ENCODE results near the gene TRIM17. TPM values are rescaled to one million over a fixed set of nuclear protein-coding genes. Genes with fewer than 3 reads are reported as not detected.

The TRIM17 gene
- total RNA-seq, 1 donor from 2014 or later: 6.1 TPM

DNA sequence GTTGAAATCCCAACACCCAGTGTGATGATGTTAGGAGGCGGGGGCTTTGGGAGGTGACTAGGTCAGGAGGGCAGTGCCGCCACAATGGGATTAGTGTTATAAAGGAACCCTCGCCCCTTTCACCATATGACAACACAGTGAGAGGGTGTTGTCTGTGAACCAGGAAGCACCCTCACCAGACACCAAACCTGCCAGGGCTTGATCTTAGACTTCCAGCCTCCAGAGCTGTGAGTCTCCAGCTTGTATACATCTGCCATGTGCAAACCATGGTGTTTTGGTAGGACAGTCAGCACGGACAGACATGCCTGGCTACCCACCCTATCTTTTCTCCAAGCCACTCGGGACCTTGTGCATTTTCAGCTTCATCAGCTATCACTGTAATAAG, 14.0 kb downstream of the TRIM17 start:
- TF ChIP-seq, protein P1, sequence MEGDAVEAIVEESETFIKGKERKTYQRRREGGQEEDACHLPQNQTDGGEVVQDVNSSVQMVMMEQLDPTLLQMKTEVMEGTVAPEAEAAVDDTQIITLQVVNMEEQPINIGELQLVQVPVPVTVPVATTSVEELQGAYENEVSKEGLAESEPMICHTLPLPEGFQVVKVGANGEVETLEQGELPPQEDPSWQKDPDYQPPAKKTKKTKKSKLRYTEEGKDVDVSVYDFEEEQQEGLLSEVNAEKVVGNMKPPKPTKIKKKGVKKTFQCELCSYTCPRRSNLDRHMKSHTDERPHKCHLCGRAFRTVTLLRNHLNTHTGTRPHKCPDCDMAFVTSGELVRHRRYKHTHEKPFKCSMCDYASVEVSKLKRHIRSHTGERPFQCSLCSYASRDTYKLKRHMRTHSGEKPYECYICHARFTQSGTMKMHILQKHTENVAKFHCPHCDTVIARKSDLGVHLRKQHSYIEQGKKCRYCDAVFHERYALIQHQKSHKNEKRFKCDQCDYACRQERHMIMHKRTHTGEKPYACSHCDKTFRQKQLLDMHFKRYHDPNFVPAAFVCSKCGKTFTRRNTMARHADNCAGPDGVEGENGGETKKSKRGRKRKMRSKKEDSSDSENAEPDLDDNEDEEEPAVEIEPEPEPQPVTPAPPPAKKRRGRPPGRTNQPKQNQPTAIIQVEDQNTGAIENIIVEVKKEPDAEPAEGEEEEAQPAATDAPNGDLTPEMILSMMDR (IDR thresholded peaks at IDR 0.05; ENCODE audit: insufficient read depth, low read length, poor library complexity, severe bottlenecking): no peak
- Histone ChIP-seq H3K27me3 (ENCODE audit: control insufficient read depth, insufficient read depth, low read length) (no peaks in the 10 kb centered on the region), H3K36me3 (ENCODE audit: control insufficient read depth, insufficient read depth, low read length) (peaks cover 1% of the 10 kb centered on the region), H3K4me3 (ENCODE audit: low read depth, low read length) (no peak overlapping the region)
- DNase-seq (ENCODE audit: low read depth): no peak

GRCh38 chr1:228401782-228402640, 14.7 kb downstream of the TRIM17 start:
- TF ChIP-seq, protein P1 (IDR thresholded peaks at IDR 0.05; ENCODE audit: insufficient read depth, low read length, poor library complexity, severe bottlenecking): no peak
- no peak for DNase-seq (ENCODE audit: low read depth)

DNA sequence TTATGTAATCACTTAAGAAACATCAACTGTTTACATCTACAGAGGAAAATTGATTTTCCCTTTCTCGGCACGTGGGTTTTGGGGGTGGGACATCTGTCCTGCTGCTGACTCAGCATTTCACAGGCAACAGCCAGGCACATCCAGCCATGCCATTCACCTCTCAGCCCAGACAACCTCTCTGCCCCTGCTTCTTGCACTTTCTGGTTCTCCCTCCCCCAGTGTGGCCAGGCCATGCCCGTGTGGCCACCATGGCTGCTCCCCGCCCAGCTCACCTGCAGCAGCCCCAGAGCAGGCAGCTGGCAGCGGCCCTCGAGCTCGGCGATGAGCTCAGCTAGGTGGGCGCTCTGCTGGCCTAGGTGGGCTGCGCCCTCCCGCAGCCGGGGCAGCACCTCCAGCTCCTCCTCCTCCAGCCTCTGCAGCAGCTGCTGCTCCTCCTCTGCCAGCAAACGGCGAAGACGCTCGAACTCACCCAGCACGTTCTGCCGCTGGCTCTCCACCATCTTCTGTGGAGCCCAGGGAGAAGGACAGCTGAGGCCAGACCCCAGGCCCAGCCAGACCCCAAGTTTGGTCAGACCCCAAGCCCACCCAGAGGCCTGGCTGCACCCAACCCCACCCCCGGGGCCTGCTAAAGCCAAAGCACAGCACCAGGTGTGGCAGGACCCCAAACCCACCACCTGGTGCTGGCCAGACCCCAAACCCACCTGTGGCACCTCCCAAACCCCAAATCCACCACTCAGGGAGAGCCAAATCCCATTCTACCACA, 15.8 kb downstream of the TRIM17 start:
- TF ChIP-seq, protein P1 (IDR thresholded peaks at IDR 0.05; ENCODE audit: insufficient read depth, low read length, poor library complexity, severe bottlenecking): no peak
- Histone ChIP-seq H3K27me3 (ENCODE audit: control insufficient read depth, insufficient read depth, low read length) (no peaks in the 10 kb centered on the region), H3K4me3 (ENCODE audit: low read depth, low read length) (no peak overlapping the region), H3K36me3 (ENCODE audit: control insufficient read depth, insufficient read depth, low read length) (peaks cover 1% of the 10 kb centered on the region)
- DNase-seq (ENCODE audit: low read depth): no peak

More at GRCh38 chr1:228401782-228402640, 14.7 kb downstream of the TRIM17 start:
- H3K36me3 ChIP-seq (ENCODE audit: control insufficient read depth, insufficient read depth, low read length): peaks cover 1% of the 10 kb centered on the region
- H3K4me3 ChIP-seq (ENCODE audit: low read depth, low read length): no peak overlapping the region
- H3K27me3 ChIP-seq (ENCODE audit: control insufficient read depth, insufficient read depth, low read length): no peaks in the 10 kb centered on the region

- DNase-seq (ENCODE audit: low read depth): no peak
- TF ChIP-seq, protein P1 (IDR thresholded peaks at IDR 0.05; ENCODE audit: insufficient read depth, low read length, poor library complexity, severe bottlenecking): no peak
- Histone ChIP-seq H3K4me3 (ENCODE audit: low read depth, low read length) (no peak overlapping the region), H3K27me3 (ENCODE audit: control insufficient read depth, insufficient read depth, low read length) (no peaks in the 10 kb centered on the region), H3K36me3 (ENCODE audit: control insufficient read depth, insufficient read depth, low read length) (peaks cover 1% of the 10 kb centered on the region)
These were observed 16.4 kb downstream of the TRIM17 start for GRCh38 chr1:228400237-228400651.

DNA sequence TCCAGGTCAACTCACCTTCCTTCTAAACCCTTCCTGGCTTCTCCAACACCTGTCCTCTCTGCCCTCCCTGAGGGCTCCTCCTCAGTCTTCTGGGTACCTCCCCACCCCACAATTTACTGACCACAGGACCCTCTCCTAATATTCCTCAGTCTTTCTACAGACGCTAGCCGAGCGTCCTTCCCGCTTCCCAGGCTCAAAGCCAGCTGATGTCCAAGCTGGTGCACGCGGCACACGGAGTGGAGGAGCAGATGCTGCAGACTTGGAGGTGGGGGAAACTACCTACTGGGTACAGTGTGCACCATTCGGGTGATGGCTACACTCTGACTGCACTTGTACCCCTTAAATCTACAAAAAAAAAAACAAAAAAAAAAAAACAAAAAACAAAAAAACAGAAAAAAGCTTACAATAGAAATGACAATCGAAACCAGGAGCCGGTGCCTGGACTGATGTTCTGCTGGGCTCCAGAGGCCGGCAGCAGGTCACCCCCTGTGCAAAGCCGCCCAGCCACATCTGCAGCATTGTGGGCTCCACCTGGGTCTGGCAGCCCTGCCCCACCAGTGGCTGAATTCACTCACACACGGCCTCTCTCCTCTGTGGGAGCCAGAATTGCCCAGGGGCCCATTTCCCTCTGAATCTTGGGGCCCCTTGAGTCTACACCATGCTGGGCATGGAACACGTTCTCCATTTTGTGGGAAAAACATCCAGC, 17.0 kb downstream of the TRIM17 start:
- Histone ChIP-seq H3K4me3 (ENCODE audit: low read depth, low read length) (no peak overlapping the region), H3K36me3 (ENCODE audit: control insufficient read depth, insufficient read depth, low read length) (peaks cover 1% of the 10 kb centered on the region), H3K27me3 (ENCODE audit: control insufficient read depth, insufficient read depth, low read length) (no peaks in the 10 kb centered on the region)
- no peak for DNase-seq (ENCODE audit: low read depth)
- TF ChIP-seq, protein P1 (IDR thresholded peaks at IDR 0.05; ENCODE audit: insufficient read depth, low read length, poor library complexity, severe bottlenecking): no peak

All from kidney epithelial cell (primary cell).